Activated T-cell treated with anti-CD3 and anti-CD28 coated beads for 1 hour (primary cell): ENCODE measurements around the gene AAR2.

Source experiments
- DNase-seq: peaks from one replicate; pipeline ENCODE4 v3.0.0-alpha.2; 2020; ENCODE audit warnings: low read depth

The AAR2 gene

DNA sequence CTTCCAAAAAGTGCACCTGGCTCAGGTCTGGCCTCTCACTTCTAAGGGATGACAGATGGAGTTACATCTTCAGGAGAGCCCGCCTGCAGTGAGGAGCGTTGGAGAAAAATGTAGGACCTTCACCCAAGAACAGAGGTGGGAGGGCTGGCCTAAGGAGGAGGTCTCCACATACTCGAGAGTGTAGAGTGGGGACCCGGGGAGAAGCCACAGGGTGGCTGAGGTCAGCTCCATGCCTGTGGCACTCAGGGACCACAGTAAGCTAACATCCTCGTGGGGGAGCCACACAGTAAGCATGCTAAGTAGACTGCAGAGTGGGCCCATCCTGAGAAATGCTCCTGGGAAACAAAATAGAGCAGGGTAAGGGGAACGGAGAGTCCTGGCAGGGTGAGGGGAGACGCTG, 24.0 kb downstream of the AAR2 start:
- DNase-seq = no peak

DNA sequence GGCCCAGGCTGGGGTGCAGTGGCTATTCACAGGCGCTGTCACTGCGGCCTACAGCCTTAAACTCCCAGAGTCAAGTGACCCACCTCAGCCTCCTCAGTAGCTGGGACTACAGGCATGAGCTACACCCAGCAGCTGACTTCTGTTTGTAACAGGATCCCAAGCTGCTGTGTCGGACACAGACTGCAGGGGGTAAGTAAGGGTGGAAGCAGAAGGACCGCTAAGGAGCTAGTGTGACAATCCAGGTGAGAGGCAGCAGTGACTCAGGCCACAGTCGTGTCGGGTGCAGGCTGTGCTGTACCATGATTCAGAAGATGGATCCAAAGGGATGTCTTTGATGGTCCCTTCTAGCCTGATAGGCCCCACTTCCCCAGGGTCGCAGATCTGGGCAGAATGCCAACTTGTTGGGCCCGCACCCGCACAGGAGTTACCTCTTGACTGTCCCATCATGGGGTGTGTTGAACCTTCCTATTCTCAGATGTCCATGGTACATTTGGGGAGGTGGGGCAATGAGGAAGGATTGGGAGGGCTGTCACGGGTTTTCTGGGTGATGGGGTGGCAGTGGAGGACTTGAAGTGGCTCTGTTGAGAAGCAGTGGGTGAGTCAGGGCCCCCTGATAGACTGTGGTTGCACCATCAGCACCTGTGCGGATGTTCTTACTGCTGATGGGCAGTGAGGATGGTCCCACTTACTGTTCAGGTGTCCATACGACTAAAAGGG, 25.3 kb downstream of the AAR2 start:
- DNase-seq = no peak

DNA sequence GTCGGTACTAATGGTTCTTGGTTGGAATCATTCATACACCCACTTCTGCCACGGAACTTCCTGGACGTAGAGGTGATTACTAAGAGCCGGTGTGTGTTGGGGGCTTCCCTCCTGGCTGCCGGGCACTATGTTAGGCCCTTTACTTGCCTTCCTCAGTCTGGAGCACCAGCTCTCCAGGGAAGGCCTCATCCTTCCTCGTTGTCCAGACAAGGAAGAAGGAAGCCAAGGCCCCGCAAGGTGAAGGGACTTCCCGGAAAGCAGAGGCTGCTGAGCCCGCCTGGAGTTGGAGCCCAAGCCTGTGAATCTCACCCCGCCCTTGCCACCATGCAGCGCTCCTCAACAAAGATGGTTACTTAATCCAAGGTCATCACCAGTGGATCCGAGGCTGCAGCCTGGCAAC, 26.2 kb downstream of the AAR2 start:
- DNase-seq = no peak

DNA sequence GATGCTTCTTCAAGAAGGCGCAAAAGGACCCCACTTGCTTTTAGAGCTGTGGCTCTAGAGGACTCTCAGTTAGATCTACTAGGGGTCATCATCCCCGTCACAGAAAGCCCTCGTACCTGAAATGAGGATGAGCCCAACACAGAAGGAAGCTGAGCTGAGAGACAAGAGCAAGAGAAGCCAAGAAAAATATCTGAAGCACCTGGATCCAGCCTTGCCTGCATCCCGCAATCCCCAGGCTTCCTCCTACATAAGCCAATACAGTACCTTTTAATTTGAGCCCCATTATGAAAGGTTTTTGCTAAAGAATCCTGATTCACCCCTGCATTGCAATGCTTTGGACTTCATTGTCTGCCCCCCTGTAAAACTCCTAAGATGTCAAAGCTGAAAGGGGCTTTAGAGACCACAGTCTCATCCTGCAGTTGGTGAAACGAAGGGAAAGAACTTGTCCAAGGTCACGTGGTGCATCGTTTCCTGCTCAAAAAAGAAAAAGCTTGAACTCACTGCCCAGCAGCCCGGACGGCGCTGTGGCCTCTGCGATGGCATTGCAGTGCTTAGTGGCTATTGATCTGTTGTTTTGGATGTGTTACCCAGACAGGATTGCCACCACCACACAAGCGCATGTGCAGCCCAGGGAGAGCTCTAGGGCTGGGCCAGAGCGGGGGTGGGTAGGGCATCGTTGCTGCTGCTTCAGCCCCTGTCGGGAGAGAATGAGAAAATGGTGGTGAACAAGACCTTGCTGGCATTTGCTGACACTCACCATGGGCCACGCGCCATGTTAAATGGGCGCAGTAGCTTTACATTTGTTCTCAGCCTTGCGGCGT, 28.4 kb downstream of the AAR2 start:
- no peak for DNase-seq

DNA sequence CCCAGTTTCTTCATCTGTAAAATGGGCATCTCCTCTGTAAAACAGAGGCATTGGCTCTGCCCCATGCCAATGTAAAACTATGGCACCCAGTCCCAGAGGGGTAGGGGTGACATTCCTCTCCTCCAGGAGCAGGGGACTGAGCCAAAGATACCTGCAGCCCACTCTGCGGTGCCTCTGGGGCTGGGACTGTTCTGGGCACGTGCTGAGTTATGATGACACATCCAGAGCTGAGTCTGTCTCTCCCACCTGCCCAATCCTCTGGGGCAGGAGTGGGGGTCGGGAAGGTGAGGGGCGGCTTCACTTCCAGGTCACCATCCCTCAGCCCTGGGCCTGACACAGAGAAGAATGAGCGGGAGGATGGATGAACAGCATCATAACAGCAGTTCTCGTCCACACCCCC, 29.9 kb downstream of the AAR2 start:
- DNase-seq = no peak

DNA sequence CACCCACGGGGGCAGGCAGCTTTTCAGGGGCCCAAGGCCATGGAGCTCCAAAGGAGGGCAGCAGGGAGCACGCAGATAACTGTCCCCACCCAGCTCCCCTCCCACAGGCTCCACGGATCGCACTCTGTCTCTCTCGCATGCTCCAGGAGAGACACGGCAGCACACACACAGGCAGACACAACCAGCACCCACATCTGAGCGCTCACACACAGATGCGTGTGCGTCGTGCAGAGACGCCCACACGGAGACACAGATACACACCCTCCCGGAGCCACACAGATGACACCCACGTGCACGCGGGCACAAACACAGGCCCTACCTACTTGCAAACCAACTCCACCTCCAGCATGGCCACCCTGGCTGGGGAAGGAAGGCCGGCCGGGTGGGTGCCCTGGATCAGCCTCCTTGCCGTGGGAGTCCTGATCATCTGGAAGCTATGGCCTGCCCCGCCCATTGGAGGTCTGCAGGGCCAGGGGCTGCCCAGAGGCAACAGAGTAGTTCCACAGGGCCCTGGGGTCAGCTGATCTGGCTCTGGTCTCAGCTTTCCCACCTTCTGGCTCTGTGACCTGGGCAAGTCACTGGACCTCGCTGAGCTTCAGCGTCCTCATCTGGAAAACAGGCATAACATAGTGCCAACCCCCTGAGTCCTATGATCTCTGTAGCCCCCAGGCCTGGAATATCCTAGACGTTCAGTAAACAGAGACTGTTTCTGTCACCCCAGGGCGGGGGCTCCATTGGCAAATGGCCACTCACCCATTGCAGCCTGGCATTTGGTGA, 31.5 kb downstream of the AAR2 start:
- no peak for DNase-seq

DNA sequence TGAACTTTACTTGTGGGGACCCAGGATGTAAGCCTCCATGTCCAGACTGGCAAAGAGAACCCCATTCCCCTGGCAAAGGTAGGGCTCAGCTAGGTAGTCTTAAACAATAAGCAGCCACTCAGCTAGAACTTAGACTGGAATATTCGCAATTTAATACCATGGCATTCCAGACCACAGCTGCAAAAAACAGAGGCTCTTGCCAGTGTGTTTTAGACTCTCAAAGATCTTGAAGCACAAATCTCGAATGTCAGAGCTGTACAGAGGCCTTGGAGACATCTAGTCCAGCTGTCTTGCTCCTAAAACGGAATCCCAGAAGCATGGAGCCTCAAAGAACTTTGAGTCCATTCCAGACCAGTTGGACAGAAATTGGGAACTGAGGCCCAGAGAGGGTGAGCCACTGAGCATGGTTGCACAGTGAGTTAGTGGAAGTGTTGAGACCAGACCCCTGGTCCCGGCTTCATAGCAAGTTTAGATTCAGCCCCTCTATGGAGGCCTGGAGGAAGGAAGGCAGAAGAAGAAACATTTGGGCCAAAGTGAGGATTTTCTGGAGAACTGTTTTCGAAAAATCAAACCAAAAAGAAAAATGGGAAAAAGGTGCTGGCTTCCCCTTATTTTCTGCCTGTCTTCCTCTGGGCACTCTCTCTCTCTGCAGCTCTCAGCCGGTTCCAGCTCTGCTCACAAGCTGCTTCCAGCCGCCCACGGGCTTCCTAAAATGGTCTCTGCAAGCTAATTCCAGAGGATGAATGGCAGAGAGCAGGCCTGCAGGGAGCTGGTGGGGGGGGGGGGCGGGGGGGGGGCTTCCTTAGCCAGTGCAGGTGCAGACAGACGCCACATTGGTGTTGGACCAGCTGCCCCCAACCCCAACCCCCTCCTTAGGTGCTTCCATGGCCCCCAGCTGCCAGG, 32.4 kb downstream of the AAR2 start:
- DNase-seq = no peak

DNA sequence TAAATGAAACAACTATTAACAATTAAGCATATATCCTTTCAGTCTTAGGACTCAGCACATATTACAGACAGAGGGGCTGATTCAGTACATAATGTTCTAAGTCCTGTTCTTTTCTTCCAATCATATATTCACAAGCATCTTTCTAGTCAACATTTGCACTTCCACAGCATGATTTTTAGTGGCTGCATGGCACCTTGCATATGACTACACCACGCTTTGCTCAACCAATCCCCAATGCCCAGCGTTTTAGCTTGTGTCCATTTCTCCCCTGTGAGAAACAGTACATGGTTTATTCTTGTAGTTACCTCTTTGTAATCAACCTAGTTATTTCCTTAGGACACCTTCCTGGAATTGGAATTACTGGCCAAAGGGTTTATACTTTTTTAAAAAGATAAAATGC, 33.2 kb downstream of the AAR2 start:
- DNase-seq = no peak

DNA sequence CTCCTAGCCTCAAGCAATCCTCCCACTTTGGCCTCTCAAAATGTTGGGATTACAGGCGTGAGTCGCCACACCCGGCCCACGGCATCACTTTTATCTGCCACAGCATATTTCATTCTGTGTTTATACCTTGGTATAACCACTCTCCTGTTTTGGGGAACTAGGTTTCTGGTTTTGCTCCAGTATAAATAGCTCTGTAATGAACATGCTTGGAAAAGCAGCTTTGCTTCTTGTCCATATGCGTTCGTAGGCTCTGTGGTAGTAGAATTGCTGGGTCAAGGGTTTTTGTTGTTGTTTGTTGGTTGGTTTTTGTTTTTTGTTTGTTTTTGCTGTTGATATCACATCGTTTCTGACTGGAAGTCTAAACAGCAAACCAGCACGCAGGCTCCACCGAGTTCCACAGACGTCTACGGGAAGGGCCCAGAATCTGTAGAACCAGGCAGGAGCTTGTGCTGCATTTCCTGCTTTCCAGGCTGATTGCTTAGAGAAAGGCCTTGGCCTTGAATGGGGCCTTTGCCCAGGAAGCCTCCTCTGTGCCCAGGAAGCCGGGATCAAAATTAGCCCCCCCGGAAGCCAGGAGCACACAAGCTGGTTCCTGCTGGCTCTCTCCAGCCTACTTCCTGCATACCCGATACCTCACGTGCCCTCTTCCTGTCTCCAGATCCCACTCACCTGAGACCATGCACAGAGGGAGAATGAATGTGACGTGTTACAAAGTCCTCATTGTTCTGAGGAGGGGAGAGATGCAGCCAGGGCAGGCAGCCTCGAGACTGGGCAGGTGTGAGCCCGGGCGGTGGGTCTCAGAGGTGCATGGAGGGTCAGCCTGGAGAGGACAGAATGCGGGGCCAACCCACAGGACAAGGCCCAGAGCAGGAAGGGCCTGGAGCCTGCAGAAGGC, 34.7 kb downstream of the AAR2 start:
- no peak for DNase-seq

DNA sequence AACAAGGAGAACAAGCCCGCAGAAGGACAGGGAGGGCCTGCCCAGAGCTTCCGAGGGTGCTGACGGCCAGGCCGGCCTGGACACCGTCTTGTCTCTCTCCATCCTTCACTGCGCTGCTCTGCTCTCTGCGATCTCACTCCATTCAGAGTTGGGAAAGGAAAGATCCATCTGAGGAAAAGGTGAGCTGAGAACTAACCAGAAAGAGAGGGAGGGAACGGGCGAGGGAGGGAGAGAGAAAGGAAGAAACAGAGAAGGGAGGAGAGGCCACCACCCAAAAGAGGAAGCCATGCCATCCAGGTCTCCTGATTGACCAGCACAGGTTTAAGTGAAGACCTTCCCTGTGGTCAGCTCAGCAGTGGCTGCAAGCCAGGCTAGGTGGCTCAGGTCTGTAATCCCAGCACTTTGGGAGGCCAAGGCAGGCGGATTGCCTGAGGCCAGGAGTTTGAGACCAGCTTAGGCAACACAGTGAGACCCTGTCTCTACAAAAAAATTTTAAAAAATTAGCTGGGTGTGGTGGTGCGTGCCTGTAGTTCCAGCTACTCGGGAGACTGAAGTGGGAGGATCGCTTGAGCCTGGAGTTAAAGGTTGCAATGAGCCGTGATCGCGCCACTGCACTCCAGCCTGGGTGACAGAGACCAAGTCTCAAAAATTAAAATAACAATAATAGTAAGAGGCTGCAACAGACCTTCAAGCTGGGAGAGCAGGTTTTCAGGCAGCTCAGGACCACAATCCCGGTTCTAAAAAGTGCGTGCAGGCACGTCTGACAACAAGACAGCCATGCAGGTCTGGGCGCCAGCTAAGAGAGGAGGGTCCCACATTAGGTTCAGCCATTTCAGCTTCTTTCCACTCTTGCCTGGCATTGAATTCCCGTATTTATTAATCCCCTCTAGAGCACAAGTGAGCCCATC, 35.6 kb downstream of the AAR2 start:
- no peak for DNase-seq

DNA sequence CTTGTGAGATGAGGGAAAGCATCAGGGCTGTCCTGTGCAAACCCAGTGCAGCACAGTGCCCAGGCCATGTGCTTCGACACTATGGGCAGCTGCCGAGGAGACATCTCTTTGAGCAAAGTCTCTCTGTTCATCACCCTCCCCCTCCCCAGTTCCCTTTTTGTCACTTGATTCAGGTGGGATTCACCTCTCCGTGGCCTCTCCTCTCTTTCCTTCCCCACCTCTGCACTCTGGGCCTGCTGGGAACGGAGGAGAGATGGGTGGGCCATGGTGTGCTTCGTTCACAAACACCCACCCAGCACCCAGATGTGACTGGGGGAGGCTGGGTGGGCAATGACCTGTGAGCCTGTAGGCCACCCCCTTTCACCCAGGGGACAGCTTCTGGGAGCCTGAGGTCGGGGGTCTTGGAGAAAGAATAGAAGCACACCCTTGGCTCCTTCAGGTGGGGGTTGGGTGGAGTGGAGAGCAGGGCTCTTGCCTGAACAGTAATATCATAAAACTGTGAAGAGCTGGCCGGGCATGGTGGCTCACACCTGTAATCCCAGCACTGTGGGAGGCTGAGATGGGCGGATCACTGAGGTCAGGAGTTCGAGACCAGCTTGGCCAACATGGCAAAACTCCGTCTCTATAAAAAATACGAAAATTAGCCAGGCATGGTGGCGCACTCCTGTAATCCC, 36.4 kb downstream of the AAR2 start:
- DNase-seq = no peak

DNA sequence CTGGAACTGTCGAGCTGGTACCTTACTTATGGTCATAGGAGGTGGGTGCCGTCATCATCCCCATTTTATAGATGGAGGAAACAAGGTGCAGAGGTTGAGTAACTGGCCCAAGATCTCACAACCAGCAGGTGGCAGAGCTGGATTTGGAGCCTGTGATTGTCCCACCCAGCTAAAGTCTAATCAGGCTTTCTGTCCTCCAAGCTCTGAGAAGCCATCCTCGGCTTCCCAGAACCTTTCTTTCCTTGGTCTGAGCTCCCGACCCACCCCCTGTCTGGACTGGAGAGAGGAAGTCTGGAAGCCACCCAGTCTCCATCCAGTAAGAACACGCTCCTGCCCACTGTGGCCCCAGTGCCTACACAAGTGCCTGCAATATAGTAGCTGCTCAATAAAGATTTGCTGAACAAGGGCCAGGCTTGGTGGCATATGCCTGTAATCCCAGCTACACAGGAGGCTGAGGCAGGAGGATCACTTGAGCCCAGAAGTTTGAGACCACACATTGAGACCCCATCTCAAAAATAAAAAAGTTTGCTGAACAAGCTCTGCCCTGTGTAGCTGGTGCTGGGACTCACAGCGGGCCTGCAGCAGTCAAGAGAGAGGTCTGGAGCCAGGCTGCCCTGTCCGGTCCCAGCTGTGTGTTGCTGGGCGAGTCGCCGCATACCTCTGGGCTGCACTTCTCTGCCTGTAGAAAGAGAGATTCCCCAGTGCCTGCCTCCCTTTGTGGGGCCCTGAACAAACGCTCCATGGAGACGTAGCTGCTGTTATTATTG, 37.3 kb downstream of the AAR2 start:
- no peak for DNase-seq

DNA sequence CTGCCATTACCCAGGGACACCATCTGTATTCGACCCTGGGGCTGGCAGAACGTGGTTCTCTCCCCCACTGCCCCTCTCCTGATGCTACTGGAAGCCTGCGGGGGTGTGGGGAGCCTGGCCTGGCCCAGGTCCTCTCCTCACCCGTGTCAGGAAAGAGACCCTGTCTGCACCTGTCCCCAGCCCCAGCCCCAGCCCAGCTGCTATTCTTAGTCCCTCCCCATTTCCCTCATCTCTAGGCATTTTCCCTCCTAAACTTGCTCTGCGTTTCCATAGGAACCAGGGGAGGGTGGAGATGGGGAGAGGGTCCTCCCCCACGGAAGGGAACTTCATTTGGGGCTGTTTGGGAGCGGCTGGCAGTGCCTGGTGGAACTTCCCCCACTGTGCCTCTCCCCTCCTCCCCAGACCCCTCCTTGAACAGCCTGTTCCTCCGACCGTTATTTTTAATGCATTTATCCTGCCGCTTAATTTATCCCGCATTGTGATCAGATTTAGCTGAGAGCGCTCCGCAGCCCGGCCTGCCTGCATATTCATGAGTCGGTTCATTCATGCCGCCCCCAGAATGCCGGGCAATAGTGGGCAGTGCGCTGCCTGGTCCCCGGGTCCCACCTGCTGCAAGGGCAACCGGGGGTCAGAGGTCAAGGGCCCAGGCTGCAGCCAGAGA, 38.0 kb downstream of the AAR2 start:
- DNase-seq = no peak

DNA sequence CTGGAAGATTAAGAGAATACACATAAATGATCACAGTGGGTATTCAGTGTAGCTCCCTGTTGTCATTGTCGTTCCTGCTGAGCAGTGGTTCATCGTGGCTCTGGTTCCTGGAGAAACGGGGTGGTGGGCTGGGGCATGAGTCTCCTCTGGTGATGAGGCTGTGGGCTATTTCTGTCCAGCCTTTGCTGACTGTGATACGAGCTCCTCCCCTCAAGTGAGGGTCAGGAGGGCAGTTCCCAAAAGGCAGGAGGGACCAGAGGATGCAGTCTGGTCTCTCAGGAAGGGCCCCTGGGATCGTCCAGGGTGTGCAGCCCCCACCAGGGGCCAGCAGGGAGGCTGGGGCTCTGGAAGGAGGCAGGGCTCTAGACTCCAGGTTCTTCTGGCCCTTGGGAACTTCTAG, 38.7 kb downstream of the AAR2 start:
- DNase-seq = no peak

DNA sequence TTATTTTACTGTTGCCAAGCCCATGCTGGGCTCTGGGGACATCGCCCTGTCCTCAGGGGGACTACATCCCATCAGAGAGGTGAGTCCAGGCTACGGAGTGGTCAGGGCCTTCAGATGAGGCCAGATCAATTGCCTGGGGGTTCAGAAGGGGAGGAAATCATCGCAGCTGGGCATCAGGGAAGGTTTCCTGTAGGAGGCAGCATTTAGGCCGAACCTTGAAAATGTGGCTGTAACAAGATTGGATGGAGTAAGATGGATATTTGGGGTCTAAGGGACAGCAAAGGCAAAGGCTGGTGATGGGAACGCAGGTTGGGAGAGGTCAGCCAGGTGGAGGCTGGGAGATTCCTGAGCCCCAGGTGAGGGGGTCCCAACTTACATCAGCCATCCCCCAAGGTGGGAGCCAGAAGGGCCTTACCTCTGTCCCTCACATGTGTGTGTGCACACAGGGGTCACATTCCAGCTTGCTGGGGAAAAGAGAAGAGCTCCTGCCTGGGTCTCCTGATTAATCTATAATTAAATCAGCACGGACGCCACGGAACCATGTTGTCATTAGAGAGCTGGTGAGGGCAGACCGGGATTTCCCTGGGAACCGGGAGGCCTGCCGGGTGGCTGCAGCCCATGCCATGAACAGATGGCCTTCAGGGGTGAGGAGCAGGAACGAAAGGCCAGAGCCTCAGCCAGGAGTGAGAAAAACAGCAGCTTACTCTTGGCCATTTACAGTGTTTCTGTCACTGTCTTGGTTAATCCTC, 39.3 kb downstream of the AAR2 start:
- no peak for DNase-seq

DNA sequence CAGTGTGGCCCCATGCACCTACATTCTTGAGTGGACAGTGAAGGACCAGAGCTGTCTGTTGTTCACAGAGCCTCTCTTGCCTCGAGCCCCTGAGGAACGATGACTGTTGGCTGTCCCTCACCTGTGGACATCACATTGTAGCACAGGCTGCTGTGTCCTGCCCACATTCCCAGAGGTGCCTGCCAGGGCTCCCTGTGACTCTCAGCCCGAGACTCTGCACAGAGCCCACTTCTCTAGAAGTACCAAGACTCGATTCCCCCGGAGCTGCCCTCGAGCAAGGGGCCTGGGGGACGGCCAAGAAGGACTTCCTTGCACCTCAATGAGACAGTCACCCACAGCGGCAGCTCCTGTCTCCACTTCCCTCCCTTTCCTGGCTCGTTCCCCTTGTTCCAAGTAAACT, 41.3 kb downstream of the AAR2 start:
- no peak for DNase-seq

DNA sequence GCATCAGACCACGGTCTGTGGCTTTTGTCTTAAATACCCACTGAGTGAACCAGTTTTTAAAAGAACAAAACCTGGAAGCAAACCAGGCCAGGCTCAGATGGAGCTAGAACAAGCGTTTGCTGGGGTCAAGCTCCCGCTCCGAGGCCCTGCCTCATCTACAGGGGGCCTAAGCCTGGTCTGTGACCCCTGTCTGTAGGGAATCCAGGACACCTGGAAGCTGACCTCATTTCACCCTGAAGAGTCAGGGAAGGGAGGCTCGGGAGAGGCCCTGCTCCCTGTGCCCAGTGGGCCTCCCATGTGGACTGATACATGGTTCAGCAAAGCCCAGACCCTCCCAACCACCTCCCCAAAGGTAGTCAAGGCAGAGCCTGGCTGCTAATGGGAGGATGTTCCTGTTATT, 43.1 kb downstream of the AAR2 start:
- no peak for DNase-seq
